Upper lobe of left lung (tissue), 4 donors: ENCODE results near the gene SASH3.

Experiments used
- CTCF ChIP-seq, 6 experiments: fragments of 450-650 bp in 4 of 6; fragments of 200-600 bp in 2 of 6; sonication (generic) in 2 of 6; IDR thresholded peaks; one replicate each; pipeline ENCODE4 v1.5.1; 2016 to 2019; ENCODE audit warnings: antibody characterized with exemption in 6 of 6
- POLR2AphosphoS5 ChIP-seq, 2 donors: sonication (generic); formaldehyde crosslinking; IDR thresholded peaks; one replicate each; pipeline ENCODE4 v1.5.1; 2017; ENCODE audit warnings: antibody characterized with exemption in 2 of 2

- TF ChIP-seq CTCF (IDR thresholded peaks at IDR 0.05) (no peak), POLR2AphosphoS5 (IDR thresholded peaks at IDR 0.05) (no peak)
Observed at GRCh38 chrX:129737916-129738315, 41.8 kb upstream of the SASH3 start.
